ENCODE results near the gene B3GNT3.
"Not testable (repeated sequence)": the region's sequence is repeated elsewhere in the genome, so short reads cannot be mapped to it uniquely, and the experiment has no call there.

B3GNT3 gene

GRCh38 chr19:17796838-17797423, 2.0 kb downstream of the B3GNT3 start:
- peaks cover 52 to 72% of the 10 kb centered on the region in 2 experiments for H3K27me3 ChIP-seq (ENCODE audit: control insufficient read depth in 1 of 2, insufficient read depth in 1 of 2, low read length in 2 of 2)
- no peak overlapping the region for H3K14ac ChIP-seq (ENCODE audit: low read length in 2 of 2)
- no peak overlapping the region for H3K23ac ChIP-seq (ENCODE audit: low read length in 2 of 2)
- DNase-seq: no peak
- H3K4me2 ChIP-seq (ENCODE audit: low read length, poor library complexity, severe bottlenecking): no peak overlapping the region
- H2AFZ ChIP-seq (ENCODE audit: low read depth, low read length): no peak overlapping the region
- no peaks in the 10 kb centered on the region for H3K36me3 ChIP-seq (ENCODE audit: control insufficient read depth in 1 of 2, insufficient read depth in 2 of 2, low read depth in 1 of 2, low read length in 2 of 2)
- H3K79me1 ChIP-seq (replicated peaks; ENCODE audit: low read length, poor library complexity, severe bottlenecking): no peaks in the 10 kb centered on the region
- no peak overlapping the region for H3K18ac ChIP-seq (ENCODE audit: low read depth in 1 of 2, low read length in 2 of 2)
- H4K8ac ChIP-seq (ENCODE audit: low read length): no peak overlapping the region
- no peak overlapping the region for H4K91ac ChIP-seq (ENCODE audit: low read length)
- no peak overlapping the region for H3K27ac ChIP-seq (ENCODE audit: low read length, poor library complexity, severe bottlenecking)
- no peak overlapping the region for H3K4ac ChIP-seq (ENCODE audit: low read depth in 1 of 2, low read length in 2 of 2)
- H3K4me3 ChIP-seq (ENCODE audit: insufficient read depth in 1 of 2, low read depth in 1 of 2, low read length in 2 of 2): no peak overlapping the region
- no peak overlapping the region for H2BK15ac ChIP-seq (ENCODE audit: low read depth, poor library complexity, severe bottlenecking)
- 22% methylated on average over 1 of the region's 1 CpG for WGBS
- peaks cover 14% of the 10 kb centered on the region for H3K4me1 ChIP-seq (ENCODE audit: control insufficient read depth, insufficient read depth, low read depth, low read length)
- no peaks in the 10 kb centered on the region for H3K9me3 ChIP-seq (ENCODE audit: control insufficient read depth, low read length)
- H2AK5ac ChIP-seq (ENCODE audit: low read length, severe bottlenecking): no peak overlapping the region
- no peak overlapping the region for H2BK120ac ChIP-seq (ENCODE audit: low read depth, low read length)
- H2BK12ac ChIP-seq (ENCODE audit: low read length in 2 of 2): no peak overlapping the region
- no peak overlapping the region for H3K9ac ChIP-seq (ENCODE audit: low read length)
- H2BK5ac ChIP-seq (ENCODE audit: low read depth, low read length, poor library complexity, severe bottlenecking): no peak overlapping the region

- H2BK15ac ChIP-seq (ENCODE audit: low read depth, poor library complexity, severe bottlenecking): no peak overlapping the region
These were observed 2.7 kb downstream of the B3GNT3 start for GRCh38 chr19:17797424-17798201.

GRCh38 chr19:17798599-17798998, 3.7 kb downstream of the B3GNT3 start:
- not testable (repeated sequence) for H3K4me2 ChIP-seq (ENCODE audit: low read length, poor library complexity, severe bottlenecking); H3K23ac ChIP-seq (ENCODE audit: low read length in 2 of 2); H2BK15ac ChIP-seq (ENCODE audit: low read depth, poor library complexity, severe bottlenecking); H3K9ac ChIP-seq (ENCODE audit: low read length); H3K36me3 ChIP-seq (ENCODE audit: control insufficient read depth in 1 of 2, insufficient read depth in 2 of 2, low read depth in 1 of 2, low read length in 2 of 2); H3K4me3 ChIP-seq (ENCODE audit: insufficient read depth in 1 of 2, low read depth in 1 of 2, low read length in 2 of 2); H3K14ac ChIP-seq (ENCODE audit: low read length in 2 of 2); H2BK120ac ChIP-seq (ENCODE audit: low read depth, low read length); H2BK5ac ChIP-seq (ENCODE audit: low read depth, low read length, poor library complexity, severe bottlenecking); H2BK12ac ChIP-seq (ENCODE audit: low read length in 2 of 2); H4K91ac ChIP-seq (ENCODE audit: low read length); H3K27ac ChIP-seq (ENCODE audit: low read length, poor library complexity, severe bottlenecking); H3K18ac ChIP-seq (ENCODE audit: low read depth in 1 of 2, low read length in 2 of 2); H3K4ac ChIP-seq (ENCODE audit: low read depth in 1 of 2, low read length in 2 of 2); DNase-seq; H3K9me3 ChIP-seq (ENCODE audit: control insufficient read depth, low read length); H2AK5ac ChIP-seq (ENCODE audit: low read length, severe bottlenecking); H4K8ac ChIP-seq (ENCODE audit: low read length); H3K79me1 ChIP-seq (replicated peaks; ENCODE audit: low read length, poor library complexity, severe bottlenecking); H2AFZ ChIP-seq (ENCODE audit: low read depth, low read length)
- Histone ChIP-seq H3K27me3 (ENCODE audit: control insufficient read depth in 1 of 2, insufficient read depth in 1 of 2, low read length in 2 of 2) (peaks cover 49 to 77% of the 10 kb centered on the region in 2 experiments), H3K4me1 (ENCODE audit: control insufficient read depth, insufficient read depth, low read depth, low read length) (peaks cover 14% of the 10 kb centered on the region)
- 88% methylated on average over 3 of the region's 3 CpGs for whole genome bisulfite sequencing

More at GRCh38 chr19:17797424-17798201, 2.7 kb downstream of the B3GNT3 start:
- peak; percentile 16 for DNase-seq
- Histone ChIP-seq H3K14ac (ENCODE audit: low read length in 2 of 2) (no peak overlapping the region), H3K4ac (ENCODE audit: low read depth in 1 of 2, low read length in 2 of 2) (no peak overlapping the region), H3K23ac (ENCODE audit: low read length in 2 of 2) (no peak overlapping the region), H3K4me2 (ENCODE audit: low read length, poor library complexity, severe bottlenecking) (no peak overlapping the region), H3K9ac (ENCODE audit: low read length) (no peak overlapping the region), H2BK12ac (ENCODE audit: low read length in 2 of 2) (no peak overlapping the region), H3K9me3 (ENCODE audit: control insufficient read depth, low read length) (no peaks in the 10 kb centered on the region), H3K36me3 (ENCODE audit: control insufficient read depth in 1 of 2, insufficient read depth in 2 of 2, low read depth in 1 of 2, low read length in 2 of 2) (no peaks in the 10 kb centered on the region), H2AFZ (ENCODE audit: low read depth, low read length) (no peak overlapping the region), H3K27me3 (ENCODE audit: control insufficient read depth in 1 of 2, insufficient read depth in 1 of 2, low read length in 2 of 2) (peaks cover 52 to 77% of the 10 kb centered on the region in 2 experiments), H3K79me1 (replicated peaks; ENCODE audit: low read length, poor library complexity, severe bottlenecking) (no peaks in the 10 kb centered on the region), H2AK5ac (ENCODE audit: low read length, severe bottlenecking) (no peak overlapping the region), H2BK5ac (ENCODE audit: low read depth, low read length, poor library complexity, severe bottlenecking) (no peak overlapping the region), H3K4me1 (ENCODE audit: control insufficient read depth, insufficient read depth, low read depth, low read length) (peaks cover 14% of the 10 kb centered on the region), H4K8ac (ENCODE audit: low read length) (no peak overlapping the region), H3K27ac (ENCODE audit: low read length, poor library complexity, severe bottlenecking) (no peak overlapping the region), H2BK120ac (ENCODE audit: low read depth, low read length) (no peak overlapping the region), H4K91ac (ENCODE audit: low read length) (no peak overlapping the region), H3K4me3 (ENCODE audit: insufficient read depth in 1 of 2, low read depth in 1 of 2, low read length in 2 of 2) (no peak overlapping the region), H3K18ac (ENCODE audit: low read depth in 1 of 2, low read length in 2 of 2) (no peak overlapping the region)
- WGBS: 78% methylated on average over 9 of the region's 11 CpGs

GRCh38 chr19:17802137-17802858, 7.4 kb downstream of the B3GNT3 start:
- no peak overlapping the region for H3K4ac ChIP-seq (ENCODE audit: low read depth in 1 of 2, low read length in 2 of 2)
- DNase-seq: no peak
- H2BK120ac ChIP-seq (ENCODE audit: low read depth, low read length): no peak overlapping the region
- H3K79me1 ChIP-seq (replicated peaks; ENCODE audit: low read length, poor library complexity, severe bottlenecking): no peaks in the 10 kb centered on the region
- no peaks in the 10 kb centered on the region for H3K36me3 ChIP-seq (ENCODE audit: control insufficient read depth in 1 of 2, insufficient read depth in 2 of 2, low read depth in 1 of 2, low read length in 2 of 2)
- no peaks in the 10 kb centered on the region for H3K9me3 ChIP-seq (ENCODE audit: control insufficient read depth, low read length)
- no peak overlapping the region for H2BK5ac ChIP-seq (ENCODE audit: low read depth, low read length, poor library complexity, severe bottlenecking)
- no peak overlapping the region for H2AK5ac ChIP-seq (ENCODE audit: low read length, severe bottlenecking)
- peaks cover 12 to 57% of the 10 kb centered on the region in 2 experiments for H3K27me3 ChIP-seq (ENCODE audit: control insufficient read depth in 1 of 2, insufficient read depth in 1 of 2, low read length in 2 of 2)
- no peak overlapping the region for H3K4me2 ChIP-seq (ENCODE audit: low read length, poor library complexity, severe bottlenecking)
- no peak overlapping the region for H3K4me3 ChIP-seq (ENCODE audit: insufficient read depth in 1 of 2, low read depth in 1 of 2, low read length in 2 of 2)
- no peak overlapping the region for H2AFZ ChIP-seq (ENCODE audit: low read depth, low read length)
- H3K9ac ChIP-seq (ENCODE audit: low read length): no peak overlapping the region
- H3K27ac ChIP-seq (ENCODE audit: low read length, poor library complexity, severe bottlenecking): no peak overlapping the region
- H2BK12ac ChIP-seq (ENCODE audit: low read length in 2 of 2): no peak overlapping the region
- no peak overlapping the region for H2BK15ac ChIP-seq (ENCODE audit: low read depth, poor library complexity, severe bottlenecking)
- no peak overlapping the region for H3K14ac ChIP-seq (ENCODE audit: low read length in 2 of 2)
- H4K91ac ChIP-seq (ENCODE audit: low read length): no peak overlapping the region
- H4K8ac ChIP-seq (ENCODE audit: low read length): no peak overlapping the region
- H3K18ac ChIP-seq (ENCODE audit: low read depth in 1 of 2, low read length in 2 of 2): no peak overlapping the region
- no peak overlapping the region for H3K23ac ChIP-seq (ENCODE audit: low read length in 2 of 2)
- peaks cover 6% of the 10 kb centered on the region for H3K4me1 ChIP-seq (ENCODE audit: control insufficient read depth, insufficient read depth, low read depth, low read length)
- 77% methylated on average over 12 of the region's 12 CpGs for WGBS
